Hepatocyte (in vitro differentiated cells): ENCODE results near the gene RAMP3.

Experiments used
- EZH2phosphoT487 ChIP-seq: fragments of 200-600 bp; sonication (generic); IDR thresholded peaks from one replicate; pipeline ENCODE4 v1.6.1; 2018; ENCODE audit warnings: antibody characterized with exemption, mild to moderate bottlenecking, low read depth, moderate library complexity; ENCODE audit not compliant: unreplicated experiment, severe bottlenecking
- TF ChIP-seq, protein P1 (sequence below): fragments of 200-600 bp; sonication (generic); IDR thresholded peaks from 2 replicates; pipeline ENCODE4 v1.5.1; 2016; ENCODE audit warnings: antibody characterized with exemption, mild to moderate bottlenecking; ENCODE audit not compliant: poor library complexity

GRCh38 chr7:45230611-45231165 lies 73.1 kb downstream of the RAMP3 start:
- TF ChIP-seq, protein P1, sequence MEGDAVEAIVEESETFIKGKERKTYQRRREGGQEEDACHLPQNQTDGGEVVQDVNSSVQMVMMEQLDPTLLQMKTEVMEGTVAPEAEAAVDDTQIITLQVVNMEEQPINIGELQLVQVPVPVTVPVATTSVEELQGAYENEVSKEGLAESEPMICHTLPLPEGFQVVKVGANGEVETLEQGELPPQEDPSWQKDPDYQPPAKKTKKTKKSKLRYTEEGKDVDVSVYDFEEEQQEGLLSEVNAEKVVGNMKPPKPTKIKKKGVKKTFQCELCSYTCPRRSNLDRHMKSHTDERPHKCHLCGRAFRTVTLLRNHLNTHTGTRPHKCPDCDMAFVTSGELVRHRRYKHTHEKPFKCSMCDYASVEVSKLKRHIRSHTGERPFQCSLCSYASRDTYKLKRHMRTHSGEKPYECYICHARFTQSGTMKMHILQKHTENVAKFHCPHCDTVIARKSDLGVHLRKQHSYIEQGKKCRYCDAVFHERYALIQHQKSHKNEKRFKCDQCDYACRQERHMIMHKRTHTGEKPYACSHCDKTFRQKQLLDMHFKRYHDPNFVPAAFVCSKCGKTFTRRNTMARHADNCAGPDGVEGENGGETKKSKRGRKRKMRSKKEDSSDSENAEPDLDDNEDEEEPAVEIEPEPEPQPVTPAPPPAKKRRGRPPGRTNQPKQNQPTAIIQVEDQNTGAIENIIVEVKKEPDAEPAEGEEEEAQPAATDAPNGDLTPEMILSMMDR = no peak
- TF ChIP-seq EZH2phosphoT487 = no peak
